Fibroblast of skin of left quadriceps (primary cell): ENCODE results near the gene TLR10.
"Not testable (repeated sequence)": the region's sequence is repeated elsewhere in the genome, so short reads cannot be mapped to it uniquely, and the experiment has no call there.

Source experiments
- DNase-seq, 2 experiments: peaks; one replicate each; pipeline ENCODE4 v3.0.0-alpha.2; 2013; ENCODE audit warnings: low read depth in 2 of 2

The TLR10 gene

GRCh38 chr4:38766940-38767339 is 15.8 kb downstream of the TLR10 start:
- DNase-seq: not testable (repeated sequence)

DNA sequence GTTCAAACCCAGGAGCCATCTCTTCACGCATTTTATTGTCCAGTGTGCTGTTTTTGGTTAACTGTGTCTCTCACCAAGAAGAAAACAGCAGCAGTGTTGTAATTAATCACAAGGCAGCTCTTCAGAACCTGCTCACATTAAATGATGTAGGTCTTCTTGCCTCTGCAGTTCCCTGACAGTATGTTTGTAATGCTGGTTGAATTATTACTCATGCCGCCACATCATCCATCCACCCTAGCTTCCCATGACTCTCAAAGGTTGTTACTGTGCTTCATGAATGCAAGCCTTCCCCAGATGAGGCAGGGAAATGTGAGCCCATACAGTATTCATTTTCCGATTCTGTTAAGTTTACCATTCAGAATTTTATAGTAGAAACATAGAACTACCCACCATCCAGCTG is 17.4 kb downstream of the TLR10 start:
- DNase-seq: no peak

DNA sequence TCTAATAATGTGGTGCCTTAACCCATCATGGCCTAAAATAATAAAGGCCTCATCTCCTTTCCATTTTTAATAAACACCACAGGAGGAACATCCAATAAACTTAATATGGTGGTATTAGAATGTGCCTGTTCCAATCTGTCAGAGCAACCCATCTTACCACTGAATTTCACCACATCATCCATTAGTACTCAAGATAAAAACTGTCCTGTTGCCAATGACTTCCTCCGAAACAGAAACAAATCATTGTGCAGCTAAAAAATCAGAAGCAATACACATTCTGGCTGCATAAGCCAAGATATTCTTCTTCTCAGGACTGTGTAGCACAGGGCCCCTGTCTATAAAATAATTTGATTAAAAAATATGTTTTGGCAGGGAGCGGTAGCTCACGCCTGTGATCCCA is 18.5 kb downstream of the TLR10 start:
- no peak for DNase-seq

GRCh38 chr4:38762560-38762959 is 20.2 kb downstream of the TLR10 start:
- DNase-seq: no peak

DNA sequence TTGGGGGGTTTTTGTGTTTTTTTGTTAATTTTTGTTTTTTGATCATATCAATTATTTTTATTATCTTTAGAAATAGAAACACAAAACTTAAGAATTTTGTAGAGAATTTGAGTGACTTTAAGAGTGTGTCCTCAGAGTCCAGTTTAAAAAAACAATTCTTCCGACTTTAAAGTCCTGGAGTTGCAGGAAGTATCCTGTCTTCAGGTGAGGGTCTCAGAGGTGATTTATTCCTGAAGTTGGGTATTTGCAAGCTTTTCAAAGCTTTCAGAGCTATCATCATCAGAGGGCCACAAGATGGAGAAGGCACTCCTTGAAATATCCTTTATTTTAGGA is 23.0 kb downstream of the TLR10 start:
- DNase-seq: no peak

GRCh38 chr4:38759113-38759789 is 23.5 kb downstream of the TLR10 start:
- DNase-seq: no peak

GRCh38 chr4:38757945-38758600 is 24.7 kb downstream of the TLR10 start:
- no peak for DNase-seq

- DNase-seq: peak; percentile 98 to 99
Observed at GRCh38 chr4:38752941-38753806, 29.6 kb downstream of the TLR10 start.

GRCh38 chr4:38752372-38752940 is 30.3 kb downstream of the TLR10 start:
- no peak for DNase-seq

- no peak for DNase-seq
Observed at GRCh38 chr4:38751341-38752010, 31.3 kb downstream of the TLR10 start.

DNA sequence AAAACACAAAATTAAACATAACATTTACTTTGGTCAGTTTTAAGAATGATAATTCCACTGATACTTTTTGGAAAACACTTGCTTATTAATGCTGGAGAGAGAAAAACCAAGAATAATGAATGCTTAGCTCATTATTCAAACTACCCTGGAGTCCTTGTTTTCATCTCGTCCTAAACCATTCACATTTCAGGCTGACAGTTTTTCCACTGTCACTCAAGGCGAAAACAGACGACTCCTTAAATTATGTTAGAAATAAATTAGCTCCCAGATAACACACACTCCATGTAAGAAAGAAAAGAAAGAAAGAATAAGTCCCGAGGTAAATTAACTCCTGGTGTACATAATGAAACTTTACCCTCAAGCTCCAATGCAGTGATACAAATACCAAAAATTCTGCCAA is 33.5 kb downstream of the TLR10 start:
- no peak for DNase-seq

DNA sequence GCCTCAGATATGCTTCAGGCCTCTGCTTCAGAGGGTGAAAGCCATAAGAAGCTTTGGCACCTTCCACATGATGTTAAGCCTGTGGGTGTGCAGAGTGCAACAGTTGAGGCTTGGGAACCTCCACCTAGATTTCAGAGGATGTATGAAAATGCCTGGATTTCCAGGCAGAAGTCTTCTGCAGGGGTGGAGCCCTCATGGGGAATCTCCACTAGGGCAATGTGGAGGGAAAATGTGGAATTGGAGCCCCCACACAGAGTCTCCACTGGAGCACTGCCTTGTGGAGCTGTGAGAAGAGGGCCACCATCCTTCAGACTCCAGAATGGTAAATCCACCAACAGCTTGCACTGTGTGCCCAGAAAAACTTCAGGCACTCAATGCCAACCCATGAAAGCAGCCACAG is 35.2 kb downstream of the TLR10 start:
- DNase-seq: no peak

DNA sequence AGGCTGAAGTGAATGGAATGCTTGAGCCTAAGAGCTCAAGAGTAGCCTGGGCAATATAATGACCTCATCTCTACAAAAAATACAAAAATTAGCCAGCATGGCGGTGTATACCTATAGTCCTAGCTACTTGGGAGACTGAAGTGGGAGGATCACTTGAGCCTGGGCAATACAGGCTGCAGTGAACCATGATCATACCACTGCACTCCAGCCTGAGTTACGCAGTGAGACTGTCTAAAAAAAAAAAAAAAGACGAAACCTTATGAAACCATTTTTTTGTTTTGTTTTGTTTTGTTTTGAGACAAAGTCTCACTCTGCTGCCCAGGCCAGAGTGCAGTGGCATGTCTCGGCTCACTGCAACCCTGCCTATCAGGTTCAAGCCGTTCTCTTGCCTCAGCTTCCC is 36.9 kb downstream of the TLR10 start:
- no peak for DNase-seq

DNA sequence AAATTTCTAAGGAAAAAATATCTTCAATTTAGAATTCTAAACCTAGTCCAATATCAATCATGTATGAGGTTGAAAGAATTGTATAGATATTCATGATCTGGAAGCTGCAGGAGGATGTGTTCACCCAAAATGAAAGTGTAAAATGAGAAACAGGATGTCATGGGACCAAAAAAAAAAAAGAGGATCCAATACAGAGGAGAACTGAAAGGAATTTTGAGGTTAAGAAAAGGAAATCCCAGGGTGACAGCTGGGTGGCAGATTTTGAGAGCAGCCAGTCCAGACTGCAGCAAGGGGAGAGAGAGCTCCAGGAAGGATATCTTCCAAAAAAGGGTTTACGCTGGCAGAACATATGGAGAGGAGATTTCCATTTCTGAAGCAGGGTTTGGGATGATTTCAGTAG is 38.9 kb downstream of the TLR10 start:
- no peak for DNase-seq

DNA sequence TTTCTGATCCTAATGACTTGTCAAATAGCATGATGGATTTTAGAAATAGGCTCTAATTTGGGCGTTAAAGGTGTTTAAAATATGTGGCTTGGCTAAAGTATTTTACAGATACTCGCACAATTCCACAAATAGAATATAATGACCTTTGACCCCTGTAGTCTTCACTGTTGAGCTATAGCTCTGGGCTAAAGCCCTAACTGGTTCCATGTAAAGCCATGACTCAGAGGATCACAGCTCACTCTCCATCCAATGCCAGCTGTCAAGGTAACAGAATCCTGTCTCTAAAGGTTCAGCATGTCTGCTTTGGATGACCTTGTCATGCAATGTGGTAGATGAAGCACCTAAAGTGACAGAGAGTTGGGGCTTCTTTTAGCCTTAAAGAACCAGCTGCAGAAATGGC is 42.5 kb downstream of the TLR10 start:
- DNase-seq: no peak

DNA sequence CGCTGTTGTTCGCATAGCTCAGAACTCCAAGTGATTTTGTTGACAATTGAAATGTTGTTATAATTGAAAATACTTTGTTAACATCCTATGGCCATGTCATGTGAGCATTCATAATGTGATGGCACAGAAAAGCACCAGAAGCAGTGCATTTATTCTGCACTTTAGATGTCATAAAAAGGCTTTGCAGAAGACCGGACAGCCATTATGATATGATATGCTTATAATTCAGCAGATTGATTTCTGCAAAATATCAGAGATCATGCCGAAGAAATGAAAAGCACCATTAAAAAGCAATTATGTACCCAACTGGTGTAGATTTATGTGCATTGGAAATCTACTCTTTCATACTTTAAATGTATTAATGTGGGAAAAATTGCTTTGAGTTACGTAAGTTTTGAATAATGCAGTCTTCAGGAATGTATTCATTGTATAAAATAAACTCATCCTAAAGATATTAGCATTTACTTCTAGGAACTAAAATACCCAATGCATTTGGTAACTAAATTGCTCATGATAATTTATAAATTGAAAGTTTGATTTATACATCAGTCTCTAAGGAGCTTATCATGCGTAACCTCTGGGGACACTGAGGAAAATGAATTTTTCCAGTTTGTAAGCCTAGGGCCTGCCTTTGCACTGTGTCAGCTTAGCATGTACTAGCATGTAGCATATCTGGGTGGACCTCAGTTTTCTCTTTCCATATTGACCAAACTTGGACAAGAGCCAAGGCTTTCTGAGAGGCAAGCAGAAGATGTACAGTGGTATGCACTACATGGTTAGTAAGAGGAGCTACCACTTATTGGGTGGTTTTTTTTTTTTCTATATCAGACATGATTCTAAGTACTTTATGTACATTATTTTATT is 43.6 kb downstream of the TLR10 start:
- no peak for DNase-seq

DNA sequence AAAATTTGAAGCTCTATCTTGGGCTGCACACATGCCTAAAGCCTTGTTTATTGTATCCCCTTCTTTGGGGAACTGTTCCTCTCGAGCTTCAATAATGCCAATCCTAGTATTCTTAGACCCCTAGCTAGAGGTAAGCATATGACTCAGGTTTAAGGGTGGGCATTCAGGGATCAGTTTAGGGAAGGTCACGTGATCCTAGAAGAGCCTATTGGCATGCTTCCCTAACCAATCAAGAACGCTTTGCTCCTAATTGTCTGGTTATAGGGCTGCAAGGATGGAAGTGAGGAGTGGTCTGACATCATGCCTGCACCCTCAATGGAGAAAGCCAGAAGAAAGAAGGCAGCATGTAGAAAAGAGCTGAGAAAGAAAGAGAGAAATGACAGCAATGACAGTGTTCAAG is 46.9 kb downstream of the TLR10 start:
- DNase-seq: no peak

DNA sequence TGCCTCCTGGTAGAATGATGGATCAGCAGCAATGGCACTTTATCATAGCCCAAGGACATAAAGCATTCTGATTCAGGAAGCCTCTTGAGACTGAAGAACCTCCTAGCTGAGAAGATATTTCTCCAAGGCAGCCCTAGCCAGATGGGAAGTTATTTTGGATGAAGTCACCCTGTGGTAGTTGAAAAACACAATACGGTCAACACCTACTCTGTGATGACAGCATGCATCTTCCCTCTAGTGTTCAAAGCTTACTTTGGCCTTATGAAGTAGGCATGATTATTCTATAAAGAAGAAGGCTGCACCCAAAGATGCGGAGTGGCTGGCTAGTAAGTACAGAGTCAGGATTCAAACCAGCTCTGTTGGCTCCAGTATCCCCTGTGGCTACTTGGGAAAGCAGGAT is 47.9 kb downstream of the TLR10 start:
- no peak for DNase-seq

GRCh38 chr4:38734446-38734845 is 48.3 kb downstream of the TLR10 start:
- DNase-seq: no peak

- no peak for DNase-seq
Observed at GRCh38 chr4:38733663-38734062, 49.1 kb downstream of the TLR10 start.
